ENCODE measurements around the gene OR4C15.

OR4C15 gene

DNA sequence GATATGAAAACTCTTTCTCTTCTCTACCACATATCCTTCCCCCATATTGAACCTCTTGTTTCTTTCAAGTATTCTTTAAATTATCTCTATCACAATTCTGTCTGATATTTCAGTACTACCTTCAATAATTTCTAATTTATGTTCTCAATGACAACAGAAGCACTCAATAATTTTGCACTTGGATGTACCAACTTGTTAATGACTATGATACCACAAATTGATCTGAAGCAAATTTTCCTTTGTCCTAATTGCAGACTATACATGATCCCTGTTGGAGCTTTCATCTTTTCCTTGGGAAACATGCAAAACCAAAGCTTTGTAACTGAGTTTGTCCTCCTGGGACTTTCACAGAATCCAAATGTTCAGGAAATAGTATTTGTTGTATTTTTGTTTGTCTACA lies at the start of gene OR4C15:
TSS of gene OR4C15 (plus strand) at position 301 of the 400 bp plus-strand sequence. CDS start at position 301, 0 bp downstream.
- DNase-seq = no peak

DNA sequence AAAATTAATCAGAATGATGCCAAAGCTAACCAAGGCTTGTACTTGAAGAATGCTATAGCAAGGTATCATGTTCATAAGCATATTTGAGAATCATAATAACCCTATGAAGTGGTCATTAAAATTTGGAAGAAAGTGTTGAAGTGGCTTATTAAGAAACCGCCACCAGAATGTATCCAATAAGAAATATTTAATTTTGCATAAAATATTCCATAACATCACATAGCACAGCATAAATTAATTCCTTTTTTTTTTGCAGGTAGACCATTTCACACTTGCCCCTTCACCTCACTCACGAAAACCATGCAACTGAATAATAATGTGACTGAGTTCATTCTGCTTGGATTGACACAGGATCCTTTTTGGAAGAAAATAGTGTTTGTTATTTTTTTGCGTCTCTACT lies 17.6 kb downstream of the OR4C15 start, which contains the start of gene OR4C16:
TSS of gene OR4C16 (plus strand) at position 301 of the 400 bp plus-strand sequence. CDS start at position 301, 0 bp downstream.
- DNase-seq = no peak

GRCh38 chr11:55572548-55572947 lies 18.3 kb downstream of the OR4C15 start:
- no peak for DNase-seq

All from DMS 273 treated with DMSO at 0.1 percent for 48 hours (cell line).